GM12878 (cell line): Measurements from ENCODE around the gene DTX2. TPM values are rescaled to one million over a fixed set of nuclear protein-coding genes. Genes with fewer than 3 reads are reported as not detected.

Source experiments
- ATAC-seq: fragments of 200-7000 bp; cut with Tn5 transposase; 3 replicates; pipeline ENCODE4 v1.9.1; 2020; ENCODE audit warnings: mild to moderate bottlenecking, moderate library complexity
- BruUV-seq: library from RNA; stranded (reverse); fragments of 400-500 nt; replicated peaks from 2 replicates; lab custom pipeline; 2021; lab: Mats Ljungman, UMichigan
- CTCF ChIA-PET: fragments of 300-600 bp; sonication (Branson Sonifier 250); formaldehyde crosslinking; extraction: SDS; loops from one replicate; lab custom pipeline; 2021; ENCODE audit warnings: inconsistent platforms; lab: Yijun Ruan, JAX
- POLR2A ChIA-PET: fragments of 350-600 bp; formaldehyde crosslinking; extraction: SDS; loops from one replicate; lab custom pipeline; 2021; ENCODE audit warnings: inconsistent platforms; lab: Charles Lee
- RAD21 ChIA-PET: fragments of 300-600 bp; sonication (Branson Sonifier 250); formaldehyde crosslinking; loops from one replicate; lab custom pipeline; 2023; ENCODE audit warnings: antibody characterized with exemption; ENCODE audit not compliant: unreplicated experiment; lab: Charles Lee
- SMC1A ChIA-PET: fragments of 300-600 bp; sonication (Branson Sonifier 250); formaldehyde crosslinking; loops from one replicate; lab custom pipeline; 2023; ENCODE audit not compliant: unreplicated experiment, uncharacterized antibody; lab: Charles Lee
- DNase-seq: peaks from one replicate; pipeline ENCODE4 v3.0.0-alpha.2; 2011; ENCODE audit warnings: low read depth, low spot score
- FAIRE-seq: peaks from 3 replicates; lab custom pipeline; 2011; peaks lifted over from hg19 to GRCh38; lab: Jason Lieb, UNC
- H2AFZ ChIP-seq: 2 replicates; pipeline ENCODE4 v1.6.0; 2011; ENCODE audit warnings: low read depth, low read length, control low read depth; ENCODE audit not compliant: control insufficient read depth
- H3K27ac ChIP-seq: 2 replicates; pipeline ENCODE4 v1.5.1; 2011; ENCODE audit warnings: control low read depth; ENCODE audit not compliant: control insufficient read depth, insufficient read depth
- H3K27me3 ChIP-seq, 2 experiments: replicated peaks in 1 of 2; 2 replicates each; pipeline versions ENCODE4 v1.6.0 to v1.6.1; 2011; ENCODE audit warnings: low read length in 1 of 2; ENCODE audit not compliant: control insufficient read depth in 2 of 2, insufficient read depth in 2 of 2
- H3K36me3 ChIP-seq, 2 experiments: 2 replicates each; pipeline ENCODE4 v1.5.1; 2011; ENCODE audit warnings: low read length in 1 of 2; ENCODE audit not compliant: control insufficient read depth in 2 of 2, insufficient read depth in 2 of 2
- H3K4me1 ChIP-seq: 2 replicates; pipeline ENCODE4 v1.6.1; 2011; ENCODE audit warnings: mild to moderate bottlenecking, low read length, moderate library complexity, mixed read lengths; ENCODE audit not compliant: control insufficient read depth, insufficient read depth
- H3K4me2 ChIP-seq: 2 replicates; pipeline ENCODE4 v1.6.0; 2011; ENCODE audit warnings: control low read depth; ENCODE audit not compliant: control insufficient read depth, insufficient read depth
- H3K4me3 ChIP-seq: fragments of 200-600 bp; sonication (generic); 2 replicates; pipeline ENCODE4 v1.5.1; 2016
- H3K79me2 ChIP-seq: 2 replicates; pipeline ENCODE4 v1.6.0; 2011; ENCODE audit warnings: low read length; ENCODE audit not compliant: control insufficient read depth, insufficient read depth
- H3K9ac ChIP-seq: 2 replicates; pipeline ENCODE4 v1.8.0; 2011; ENCODE audit warnings: low read length, control low read depth, mixed read lengths; ENCODE audit not compliant: control insufficient read depth, insufficient read depth
- H3K9me3 ChIP-seq: replicated peaks from 3 replicates; pipeline ENCODE4 v1.5.1; 2011; ENCODE audit warnings: mild to moderate bottlenecking, low read length; ENCODE audit not compliant: control insufficient read depth, insufficient read depth
- H4K20me1 ChIP-seq: 2 replicates; pipeline ENCODE4 v1.6.0; 2011; ENCODE audit not compliant: control insufficient read depth, insufficient read depth
- ATF7 ChIP-seq: fragments of 450-650 bp; IDR thresholded peaks from 2 replicates; pipeline ENCODE4 v1.6.1; 2016; ENCODE audit warnings: low read depth, mild to moderate bottlenecking
- E4F1 ChIP-seq: fragments of 450-650 bp; IDR thresholded peaks from 2 replicates; pipeline ENCODE4 v1.6.1; 2018; ENCODE audit warnings: borderline replicate concordance, mild to moderate bottlenecking; ENCODE audit not compliant: partially characterized antibody
- KDM1A ChIP-seq: fragments of 200-600 bp; sonication (generic); IDR thresholded peaks from 2 replicates; pipeline ENCODE4 v1.6.1; 2016; ENCODE audit warnings: borderline replicate concordance
- MYC ChIP-seq: IDR thresholded peaks from 2 replicates; pipeline ENCODE4 v1.6.1; 2011; ENCODE audit warnings: mild to moderate bottlenecking, low read length, moderate library complexity, inconsistent platforms; ENCODE audit not compliant: insufficient read depth, insufficient replicate concordance, insufficient read length, severe bottlenecking
- NKRF ChIP-seq: fragments of 450-650 bp; conservative IDR thresholded peaks from 2 replicates; pipeline ENCODE4 v1.6.1; 2017; ENCODE audit warnings: mild to moderate bottlenecking, moderate library complexity
- PRDM15 ChIP-seq: fragments of 450-650 bp; formaldehyde crosslinking; IDR thresholded peaks from 2 replicates; pipeline ENCODE4 v1.4.0; 2020; ENCODE audit warnings: mild to moderate bottlenecking, moderate library complexity
- WGBS: methylation state at CpG from one replicate; pipeline ENCODE4 v1.1.6; 2016; ENCODE audit warnings: low lambda C conversion rate; ENCODE audit not compliant: insufficient replicate concordance, insufficient coverage; ENCODE audit errors: missing lambda C conversion rate; 5-methylcytosine and 5-hydroxymethylcytosine counted together
- in situ Hi-C: fragments of 300-500 bp; cut with MboI; formaldehyde crosslinking; loops from 9 replicates; pipeline ENCODE4 v1.14.3; 2018; ENCODE audit warnings: mixed read lengths
- intact Hi-C: fragments of 100-400 bp; cut with micrococcal nuclease; formaldehyde crosslinking; loops from one replicate; pipeline ENCODE4 v1.14.2; 2022; ENCODE audit not compliant: unreplicated experiment
- polyA plus RNA-seq, 11 experiments: library from polyadenylated mRNA; depleted of rRNA in 4 of 11; unstranded in 6 of 11; stranded (reverse) in 5 of 11; fragments of >200 nt; fragmentation: Nextera tagmentation in 4 of 11; fragmentation: Illumina TruSeq in 1 of 11; extraction: Ambion mirVana in 4 of 11; extraction: Trizol in 1 of 11; gene quantifications; 1 replicate in 1 of 11; 2 replicates in 10 of 11; pipeline versions ENCODE4 v1.2.1 to v1.2.3, GENCODE V29; 2011 to 2016; ENCODE audit warnings: inconsistent platforms in 2 of 11, missing spikeins in 2 of 11, low read depth in 1 of 11
- total RNA-seq, 4 experiments: library from RNA; depleted of rRNA in 3 of 4; stranded (reverse); fragments of >200 nt in 3 of 4; fragmentation: Illumina TruSeq in 1 of 4; extraction: Trizol in 1 of 4; gene quantifications; 2 replicates each; pipeline versions ENCODE4 v1.2.1 to v1.2.3, GENCODE V29; 2013 to 2021
- TF ChIP-seq, protein P1 (sequence below), 3 experiments: IDR thresholded peaks in 2 of 3; conservative IDR thresholded peaks in 1 of 3; 2 replicates each; pipeline ENCODE4 v1.5.1; 2011; ENCODE audit warnings: low read depth in 3 of 3, low read length in 3 of 3, mild to moderate bottlenecking in 3 of 3, control low read depth in 2 of 3, moderate library complexity in 2 of 3, inconsistent platforms in 1 of 3, mixed read lengths in 1 of 3; ENCODE audit not compliant: control insufficient read depth in 2 of 3, insufficient read depth in 1 of 3; ENCODE audit errors: extremely low read depth in 1 of 3

The DTX2 gene
- total and polyA plus RNA-seq, 10 of the 15 experiments (the other 5 are each of a cell fraction or from before 2014, with no cell fraction given): 0.14 to 31.0 (median 11.0) TPM

DNA sequence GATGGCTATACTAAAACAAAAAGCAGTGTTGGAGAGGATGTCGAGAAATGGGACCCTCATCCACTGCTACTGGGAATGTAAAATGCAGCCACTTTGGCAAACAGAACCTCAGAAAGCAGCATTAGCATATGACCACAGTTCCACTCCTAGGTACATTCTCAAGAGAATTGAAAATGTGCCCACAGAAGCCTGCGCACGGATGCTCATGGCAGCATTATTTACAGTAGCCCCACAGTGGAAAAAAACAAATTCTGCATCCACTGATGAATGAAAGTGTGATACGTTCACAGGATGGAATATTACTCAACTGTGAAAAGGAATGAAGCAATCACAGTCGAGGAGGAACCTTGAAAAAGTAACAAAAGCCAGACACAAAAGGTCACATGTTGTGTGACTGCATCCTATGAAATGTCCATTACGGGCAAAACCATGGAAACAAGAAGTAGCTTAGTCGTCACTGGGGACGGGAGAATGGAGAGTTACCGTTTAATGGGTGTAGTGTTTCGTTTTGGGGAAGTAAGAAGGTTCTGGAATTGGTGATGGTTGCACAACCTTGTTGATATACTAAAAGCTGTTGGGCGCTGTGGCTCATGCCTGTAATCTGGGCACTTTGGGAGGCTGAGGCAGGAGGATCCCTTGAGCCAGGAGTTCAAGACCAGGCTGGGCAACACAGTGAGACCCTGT lies 46.4 kb downstream of the DTX2 start (continued):
- TF ChIP-seq E4F1: no peak

GRCh38 chr7:76509931-76510877 lies 48.7 kb downstream of the DTX2 start, which contains the start of gene UPK3B:
Gene UPK3B, plus strand, starts transcription at chr7:76510552. Its CDS starts 101 bp downstream, at chr7:76510653.
- Histone ChIP-seq H3K4me3 (no peak within 1 kb of the TSS), H2AFZ (no peak within 1 kb of the TSS), H3K4me2 (no peak within 1 kb of the TSS), H3K9me3 (no peaks in the 10 kb centered on the region), H4K20me1 (no peaks in the 10 kb centered on the region), H3K4me1 (no peaks in the 10 kb centered on the region), H3K79me2 (no peaks in the 10 kb centered on the region), H3K27me3 (no peaks in the 10 kb centered on the region), H3K36me3 (peaks cover 0 to 2% of the 10 kb centered on the region in 2 experiments; a peak in 2 of 4 replicates), H3K9ac (no peak within 1 kb of the TSS), H3K27ac (no peak within 1 kb of the TSS)
- intact Hi-C loops (no loop called here), in situ Hi-C loops (loop anchor here (25.0 kb wide), 1 partner anchor 502 kb away; no protein-coding TSS in a partner anchor)
- no peak for TF ChIP-seq NKRF
- no peak for TF ChIP-seq KDM1A
- no peak for TF ChIP-seq PRDM15
- TF ChIP-seq, protein P1, sequence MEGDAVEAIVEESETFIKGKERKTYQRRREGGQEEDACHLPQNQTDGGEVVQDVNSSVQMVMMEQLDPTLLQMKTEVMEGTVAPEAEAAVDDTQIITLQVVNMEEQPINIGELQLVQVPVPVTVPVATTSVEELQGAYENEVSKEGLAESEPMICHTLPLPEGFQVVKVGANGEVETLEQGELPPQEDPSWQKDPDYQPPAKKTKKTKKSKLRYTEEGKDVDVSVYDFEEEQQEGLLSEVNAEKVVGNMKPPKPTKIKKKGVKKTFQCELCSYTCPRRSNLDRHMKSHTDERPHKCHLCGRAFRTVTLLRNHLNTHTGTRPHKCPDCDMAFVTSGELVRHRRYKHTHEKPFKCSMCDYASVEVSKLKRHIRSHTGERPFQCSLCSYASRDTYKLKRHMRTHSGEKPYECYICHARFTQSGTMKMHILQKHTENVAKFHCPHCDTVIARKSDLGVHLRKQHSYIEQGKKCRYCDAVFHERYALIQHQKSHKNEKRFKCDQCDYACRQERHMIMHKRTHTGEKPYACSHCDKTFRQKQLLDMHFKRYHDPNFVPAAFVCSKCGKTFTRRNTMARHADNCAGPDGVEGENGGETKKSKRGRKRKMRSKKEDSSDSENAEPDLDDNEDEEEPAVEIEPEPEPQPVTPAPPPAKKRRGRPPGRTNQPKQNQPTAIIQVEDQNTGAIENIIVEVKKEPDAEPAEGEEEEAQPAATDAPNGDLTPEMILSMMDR (IDR thresholded peaks at IDR 0.05 in 2 of 3, conservative IDR thresholded peaks at IDR 0.05 in 1 of 3; ENCODE audit: control insufficient read depth in 2 of 3, extremely low read depth in 1 of 3, insufficient read depth in 1 of 3, low read depth in 3 of 3, low read length in 3 of 3): 0 out of 6 replicates have a peak, but pooled peaks of 1 of the 3 experiments have one; percentile 1
- no peak for TF ChIP-seq ATF7
- TF ChIP-seq MYC: no peak
- ChIA-PET SMC1A (no interaction called here), CTCF (interaction anchor here (0.6 to 1.2 kb wide), 2 partner anchors 20 to 86 kb away, joined by 3 to 4 read pairs; no protein-coding TSS in a partner anchor), RAD21 (no interaction called here), POLR2A (no interaction called here)
- 66% methylated on average over 20 of the region's 20 CpGs for WGBS
- no TSS peak for BruUV-seq
- no peak for FAIRE-seq
- ATAC-seq: peak; percentile 22
- no peak for DNase-seq
